HG02798 (cell line): ENCODE measurements around the gene JAZF1.

Experiments
- ATAC-seq: cut with Tn5 transposase; IDR thresholded peaks from one replicate; pipeline ENCODE4 v1.9.1; 2021; ENCODE audit warnings: mild to moderate bottlenecking; ENCODE audit not compliant: unreplicated experiment, poor library complexity

The JAZF1 gene

DNA sequence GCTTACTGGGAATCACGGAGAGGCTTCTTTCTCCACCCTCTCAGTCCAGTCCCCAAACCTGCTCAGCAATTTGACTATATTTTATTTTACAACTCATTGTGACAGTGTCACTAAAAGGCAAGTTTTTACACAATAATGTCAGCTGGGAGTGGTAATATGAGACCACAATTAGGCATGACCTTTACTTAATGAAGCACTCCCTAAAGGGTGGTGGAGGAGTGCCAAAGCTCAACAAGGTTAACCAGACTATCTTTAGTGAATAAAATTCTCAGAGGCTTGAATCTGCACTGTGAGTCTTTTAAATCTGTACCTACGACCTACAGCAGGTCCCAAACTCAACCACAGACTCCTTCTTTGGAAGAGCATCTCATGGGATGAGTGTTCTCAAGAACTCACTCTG, 225.0 kb downstream of the JAZF1 start:
- no peak for ATAC-seq

DNA sequence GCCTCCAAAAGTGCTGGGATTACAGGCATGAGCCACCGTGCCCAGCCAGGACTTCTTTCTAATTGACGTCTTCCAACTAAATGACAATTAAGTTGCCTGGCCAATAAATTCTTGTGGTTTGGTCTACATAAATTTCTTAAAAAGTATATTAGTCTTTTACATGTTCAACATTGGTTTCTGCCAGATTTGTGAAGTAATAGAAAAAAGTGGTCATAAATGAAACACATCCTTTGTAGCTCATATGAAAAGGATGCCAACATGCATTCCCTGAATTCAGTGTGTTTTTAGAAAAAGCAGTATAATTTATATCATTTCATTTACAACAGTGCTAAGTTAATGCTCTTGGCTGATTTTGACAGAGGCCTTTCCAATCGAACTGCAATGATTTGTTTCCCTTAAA, 225.6 kb downstream of the JAZF1 start:
- no peak for ATAC-seq

DNA sequence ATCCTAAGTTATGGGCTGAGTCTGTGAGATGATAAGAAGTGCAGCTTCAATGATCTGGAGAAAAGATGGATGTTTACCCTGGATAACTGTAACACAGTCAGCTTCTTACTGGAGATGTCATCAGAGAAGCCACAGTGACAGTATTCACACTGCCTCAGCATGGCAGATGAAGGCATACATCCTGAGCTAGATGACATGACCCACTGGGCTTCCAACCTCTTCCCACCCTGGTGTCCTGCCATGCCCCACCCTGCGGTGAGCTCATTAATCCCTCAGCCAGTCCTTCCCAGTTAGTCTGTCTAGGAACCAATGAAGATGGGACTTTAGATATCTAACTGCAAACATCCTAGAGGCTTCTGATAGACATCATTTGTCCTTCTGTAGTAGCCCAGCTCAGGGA, 226.8 kb downstream of the JAZF1 start:
- no peak for ATAC-seq

DNA sequence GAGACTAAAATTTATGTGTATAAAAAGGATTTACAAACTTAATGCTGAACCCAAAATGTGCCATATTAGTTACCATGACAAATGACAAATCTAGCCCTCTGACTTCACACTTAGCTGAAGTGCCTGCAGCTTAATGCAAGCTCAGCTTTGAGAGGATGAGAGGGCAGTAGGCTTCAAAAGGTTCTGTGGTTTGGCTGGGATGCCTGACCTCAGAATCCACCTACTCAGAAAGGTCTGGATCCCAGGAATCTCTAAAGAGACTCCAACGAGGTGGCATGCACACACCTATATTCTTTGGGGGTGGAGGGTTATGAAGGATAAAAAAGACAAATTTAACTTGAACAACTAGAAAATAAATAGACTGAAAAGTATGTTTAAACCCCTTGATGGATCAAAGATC, 227.2 kb downstream of the JAZF1 start:
- ATAC-seq: no peak

DNA sequence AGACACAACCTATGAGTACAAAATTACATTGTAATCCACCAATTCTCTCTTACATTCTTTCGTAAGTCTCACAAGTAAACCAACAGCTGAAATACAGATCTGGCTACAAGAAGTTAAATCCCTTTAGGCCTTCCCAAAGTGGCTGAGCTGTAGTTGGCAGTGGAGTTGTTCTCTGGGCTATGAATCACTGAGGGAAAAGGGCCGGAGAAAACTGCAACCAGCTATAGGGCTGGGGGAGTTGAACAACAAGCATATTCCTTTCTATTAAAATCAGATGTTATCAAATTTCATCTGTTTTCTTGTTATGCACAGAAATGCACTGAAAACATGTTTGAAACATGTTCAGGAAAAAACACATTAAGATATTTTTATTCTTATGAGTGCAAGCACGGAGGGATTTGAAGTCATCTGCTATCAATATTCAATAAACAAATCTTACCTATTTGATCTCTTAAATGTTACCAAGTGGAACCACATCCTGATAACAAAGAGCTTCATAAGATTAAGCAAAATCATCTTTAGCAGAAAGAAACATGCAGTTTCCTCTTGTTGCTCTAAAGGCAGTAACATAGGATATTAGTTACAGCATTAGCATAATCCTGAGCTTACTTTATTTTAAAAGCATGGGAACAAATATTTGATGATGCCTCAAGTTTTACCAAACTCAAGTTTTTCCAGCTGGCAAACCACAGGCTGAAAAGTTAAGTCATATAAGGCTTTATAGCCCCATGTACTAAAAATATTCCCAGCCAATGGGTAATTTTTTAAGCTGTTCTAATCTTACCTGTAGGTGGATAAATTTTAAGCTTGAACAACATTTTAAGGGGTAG, 227.9 kb downstream of the JAZF1 start:
- ATAC-seq: no peak

DNA sequence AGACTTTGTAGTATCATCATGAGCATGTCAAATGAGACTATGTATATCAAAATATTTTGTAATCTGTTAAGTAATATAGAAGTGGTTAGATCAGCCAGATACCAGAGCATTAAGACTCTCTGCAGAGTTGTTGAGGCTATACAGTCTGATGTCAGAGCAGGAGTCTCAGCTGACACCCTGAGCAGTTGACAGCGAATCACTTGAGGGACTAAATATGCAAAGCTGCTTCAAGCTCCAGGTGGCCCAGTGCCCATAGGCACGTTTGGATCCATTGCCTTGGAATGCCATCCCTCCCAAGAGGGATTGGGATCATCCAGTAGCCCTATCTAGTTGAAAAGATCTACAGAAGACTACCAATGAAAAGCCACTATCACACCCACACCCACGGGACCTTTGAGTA, 230.5 kb downstream of the JAZF1 start:
- no peak for ATAC-seq

DNA sequence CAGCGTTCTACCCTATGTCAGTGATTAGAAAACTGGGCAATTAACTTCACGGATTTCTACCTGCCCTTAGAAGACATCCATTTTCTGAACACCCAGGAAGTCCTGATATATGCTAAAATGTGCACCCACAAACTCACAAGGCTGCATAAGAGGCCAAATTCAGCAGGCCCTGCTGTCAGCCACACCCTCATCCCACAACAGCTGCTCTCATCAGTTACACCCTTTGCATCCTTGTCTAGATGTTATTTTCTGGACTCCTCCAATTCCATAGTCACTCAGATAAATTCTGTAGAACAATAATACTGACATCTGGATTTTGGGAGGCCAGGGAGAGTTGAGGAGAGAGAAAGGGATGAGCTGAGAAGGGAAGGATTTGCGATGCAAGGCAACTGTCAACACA, 231.7 kb downstream of the JAZF1 start:
- no peak for ATAC-seq

DNA sequence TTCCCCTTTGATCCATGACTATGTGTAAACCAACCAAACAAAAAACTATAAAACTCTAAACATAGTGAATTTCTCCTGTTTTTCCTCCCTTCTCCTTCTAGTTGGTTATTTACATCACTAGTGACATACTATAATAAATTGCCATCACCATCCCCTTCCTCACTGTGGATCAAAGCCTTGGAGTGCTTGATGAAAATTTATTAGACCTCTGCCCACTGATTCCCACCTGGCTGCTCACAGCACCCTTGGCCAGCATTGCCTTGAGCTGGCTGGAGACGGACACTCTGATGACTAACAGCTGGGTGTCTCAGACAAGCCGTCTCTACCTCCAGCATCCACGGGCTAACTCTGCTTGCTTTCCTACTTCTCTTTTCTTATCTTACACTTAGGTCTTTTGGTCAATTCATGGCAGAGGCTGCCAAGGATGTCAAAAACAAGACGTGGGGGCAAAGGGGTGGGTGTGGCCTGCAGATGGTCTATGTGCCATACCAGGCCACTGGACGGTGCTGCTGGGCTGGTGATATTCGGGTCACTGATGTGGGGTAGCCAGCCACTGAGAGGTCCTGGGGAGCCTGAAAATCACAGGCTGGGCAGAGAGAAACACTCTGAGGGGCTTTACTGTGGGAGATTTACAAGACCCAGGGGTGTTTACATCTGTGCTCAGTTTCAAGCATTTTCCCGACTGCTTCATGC, 232.9 kb downstream of the JAZF1 start:
- ATAC-seq: no peak

DNA sequence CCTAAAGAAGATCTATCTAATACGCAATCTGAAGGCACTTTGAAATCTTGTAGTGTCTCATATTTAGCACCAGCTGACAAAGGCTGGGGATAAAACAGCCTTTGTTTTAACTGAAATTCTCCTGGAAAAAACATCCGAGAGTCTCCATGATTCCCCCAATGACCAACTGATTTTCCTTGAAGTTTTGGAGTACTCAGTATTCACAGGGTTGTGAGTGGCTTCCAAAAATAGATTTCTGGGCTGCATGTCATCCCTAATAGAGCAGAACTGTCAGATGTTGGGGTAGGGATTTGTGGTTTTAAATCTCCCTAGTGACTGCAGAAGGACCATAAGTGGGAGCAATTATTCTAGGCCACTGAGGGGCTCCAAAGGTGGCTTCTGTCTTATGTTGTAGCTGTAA, 234.2 kb downstream of the JAZF1 start:
- no peak for ATAC-seq

DNA sequence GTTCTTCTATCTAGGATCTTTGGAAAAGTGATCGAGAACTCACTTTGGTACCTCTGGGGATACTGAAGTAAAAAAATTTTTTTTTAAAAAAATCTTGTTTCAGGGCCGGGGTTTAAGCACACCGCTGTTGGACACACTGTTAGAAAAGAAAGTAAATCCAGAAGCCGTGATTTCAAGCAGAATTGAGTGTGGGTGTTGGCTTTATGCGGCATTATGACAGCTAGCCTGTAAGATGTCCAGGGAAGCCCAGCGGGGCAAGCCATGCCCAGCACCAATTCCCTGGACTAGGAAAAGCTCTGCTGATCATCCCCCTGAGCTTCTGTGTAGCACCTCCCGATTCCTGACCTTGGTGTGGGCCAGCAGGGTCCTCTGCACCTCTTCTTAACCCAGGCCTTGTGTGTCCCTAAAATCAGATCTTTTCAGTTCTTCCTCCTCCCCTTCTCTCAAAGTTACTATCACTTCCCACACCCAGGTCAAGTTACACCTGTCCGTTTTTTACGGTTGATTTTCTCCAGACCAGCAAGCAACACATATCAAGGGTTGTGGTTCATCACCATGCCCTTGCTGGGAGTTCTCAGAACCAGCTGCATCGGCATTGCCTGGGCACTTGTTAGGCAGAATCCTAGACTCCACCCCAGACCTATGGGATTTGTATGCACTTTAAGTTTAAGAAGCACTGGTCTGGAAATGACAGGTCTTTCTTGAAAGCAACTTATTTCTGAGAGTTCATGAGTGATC, 235.4 kb downstream of the JAZF1 start:
- ATAC-seq: no peak

DNA sequence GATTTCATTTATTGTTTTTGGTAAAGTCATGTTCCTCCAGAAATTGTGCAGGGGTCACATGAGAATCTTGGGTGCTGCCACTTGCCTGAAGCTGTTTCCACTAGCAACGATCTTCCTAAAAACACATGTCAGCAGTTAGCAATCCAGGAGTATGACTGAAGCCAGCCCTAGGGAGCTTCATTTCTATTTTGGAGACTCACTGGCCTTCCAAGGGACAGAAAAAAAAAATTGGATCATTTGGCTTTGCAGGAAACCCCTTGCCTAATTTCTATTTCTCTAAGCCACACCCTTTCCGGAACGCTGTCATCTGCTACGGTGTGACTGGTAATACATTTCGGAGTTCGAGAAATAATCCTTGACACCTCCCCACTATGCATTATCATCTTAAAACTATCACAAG, 236.0 kb downstream of the JAZF1 start:
- no peak for ATAC-seq

DNA sequence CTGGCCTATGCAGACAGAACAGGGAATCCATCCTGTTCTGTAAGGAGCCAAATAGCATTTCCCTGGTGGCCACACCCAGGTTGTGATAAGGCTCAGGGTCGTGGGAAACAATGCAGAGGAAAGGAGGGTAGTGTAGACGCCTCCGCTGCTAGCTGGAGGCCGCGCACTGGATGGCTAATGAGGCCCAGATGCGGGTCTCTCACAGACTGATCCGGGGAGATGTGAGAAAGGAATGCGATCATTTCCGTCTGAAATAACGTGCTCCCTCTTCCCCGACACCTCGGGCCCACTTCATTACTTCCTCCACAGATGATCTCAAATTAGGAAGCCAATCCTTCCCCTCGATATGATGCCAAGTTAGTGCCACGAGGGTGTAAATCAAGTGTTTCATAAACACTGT, 237.4 kb downstream of the JAZF1 start:
- ATAC-seq: no peak

DNA sequence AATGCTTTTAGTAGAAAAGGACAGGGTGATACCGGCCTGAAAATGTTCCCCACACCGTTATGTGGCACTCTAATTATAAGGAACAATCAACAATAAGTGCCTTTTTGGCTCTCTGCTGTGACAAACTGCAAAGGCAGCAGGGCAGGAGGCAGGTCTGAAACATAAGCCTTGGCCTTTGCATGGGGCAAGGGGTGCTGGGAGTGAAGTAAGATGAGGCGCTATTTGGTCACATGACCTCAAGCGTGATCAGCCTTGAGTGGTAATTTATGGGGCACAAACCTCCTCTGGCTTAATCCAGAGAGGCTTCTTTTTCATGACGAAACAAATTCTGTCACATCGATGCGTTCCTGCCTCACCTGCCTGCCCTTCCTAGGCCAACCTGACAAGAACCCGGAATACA, 237.9 kb downstream of the JAZF1 start:
- ATAC-seq: no peak

DNA sequence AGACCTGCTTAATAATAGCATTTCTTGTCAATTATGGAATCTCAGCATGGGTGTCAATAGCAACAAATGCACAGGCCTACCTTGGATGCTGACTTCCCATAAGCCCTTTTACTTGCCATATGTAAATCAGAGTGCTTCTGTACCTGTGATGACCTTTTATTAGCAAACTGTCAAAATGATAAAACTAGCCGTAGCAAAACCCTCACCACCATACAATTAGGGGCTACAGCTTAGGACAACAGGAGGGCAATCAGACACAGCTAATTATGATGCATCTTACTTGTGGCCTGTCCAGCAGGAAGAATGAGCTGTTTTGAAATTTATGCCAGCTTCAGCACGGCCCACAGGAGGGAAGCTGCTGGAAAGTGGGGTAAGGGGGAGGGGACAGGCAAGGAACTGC, 239.1 kb downstream of the JAZF1 start:
- ATAC-seq: no peak

DNA sequence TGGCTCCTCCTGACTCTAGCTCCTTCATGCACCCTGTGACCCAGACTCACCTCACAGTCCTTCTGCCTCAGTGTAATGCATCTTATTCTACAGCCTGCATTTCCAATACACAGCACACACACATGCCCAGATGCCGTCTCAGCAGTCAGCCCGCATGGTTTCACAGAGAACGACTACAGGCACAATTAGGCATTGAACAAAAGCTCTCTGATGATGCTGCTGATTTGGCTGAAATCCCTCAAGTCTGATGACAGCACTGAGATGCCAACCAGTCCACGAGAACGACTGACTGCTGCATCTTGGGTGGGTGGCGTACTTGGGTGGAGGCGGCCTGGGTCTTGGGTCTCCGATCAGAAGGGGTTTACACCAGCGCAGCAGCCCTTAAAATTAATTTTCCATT, 240.3 kb downstream of the JAZF1 start:
- no peak for ATAC-seq

DNA sequence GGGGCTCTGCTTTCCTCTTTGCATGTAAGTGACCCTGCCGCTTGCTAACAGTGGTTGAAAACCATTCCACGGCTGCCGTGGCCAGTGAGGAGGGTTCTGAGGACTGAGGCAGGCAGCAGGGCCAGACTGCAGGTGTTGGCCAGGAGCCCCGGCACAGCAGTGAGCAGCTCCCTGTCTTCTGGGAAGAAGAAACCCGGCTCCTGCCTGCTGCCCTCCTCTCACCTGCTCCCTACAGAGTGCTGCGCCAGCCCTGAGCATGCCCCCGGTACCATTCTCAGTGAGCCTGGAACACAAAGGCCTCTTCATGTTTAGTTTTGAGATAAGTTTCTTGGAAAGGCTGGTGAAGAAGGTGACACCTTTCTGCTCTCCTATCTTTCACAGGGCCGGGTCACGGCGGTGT, 240.7 kb downstream of the JAZF1 start:
- no peak for ATAC-seq

DNA sequence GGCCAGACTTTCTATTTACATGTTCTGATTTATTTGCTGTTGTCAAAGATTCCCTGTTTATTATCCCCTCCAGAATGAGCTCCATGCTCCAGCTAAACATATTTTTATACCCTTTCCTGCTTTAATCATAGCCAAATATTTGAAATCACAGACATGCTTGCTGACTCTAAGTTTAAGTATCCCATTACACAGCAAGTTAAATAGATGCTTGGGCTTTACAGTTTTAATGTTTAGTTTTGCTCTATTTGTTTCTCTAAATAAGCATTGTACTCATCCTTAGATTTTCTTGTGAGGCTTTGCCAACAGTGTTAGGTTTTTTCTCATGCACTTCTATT, 243.9 kb downstream of the JAZF1 start:
- ATAC-seq: no peak

DNA sequence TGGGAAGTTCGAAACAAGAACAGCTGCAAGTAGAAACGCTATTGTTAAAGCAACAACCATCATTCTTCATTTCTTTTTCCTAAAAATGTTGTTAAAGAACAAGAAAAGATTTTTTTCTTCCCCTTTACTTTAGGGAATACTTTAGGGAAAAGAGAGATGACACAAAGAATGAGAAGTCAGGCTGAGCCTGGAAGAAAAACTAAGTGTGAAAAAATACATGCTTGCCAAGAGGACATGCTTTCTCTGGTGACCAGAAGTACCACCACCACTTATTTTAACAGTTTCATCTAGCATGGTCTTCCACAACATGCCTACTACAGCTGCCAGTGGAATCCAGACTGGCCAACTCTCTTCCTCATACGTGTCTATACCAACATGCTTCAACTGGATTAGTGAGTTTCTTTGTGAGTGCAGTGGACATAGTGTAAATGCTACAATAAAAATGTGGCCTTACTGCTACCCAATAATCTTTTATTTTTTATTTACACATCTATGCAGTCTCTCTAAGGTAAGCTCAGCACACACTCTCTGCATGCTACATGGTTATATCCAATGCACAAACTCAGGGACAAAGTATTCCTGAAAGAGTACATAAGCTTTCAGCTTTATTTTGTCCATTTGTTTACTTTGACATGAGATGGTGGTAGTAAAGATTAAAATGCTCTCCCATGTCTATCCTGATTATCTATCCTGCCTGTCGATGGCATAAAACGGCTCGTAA, 244.4 kb downstream of the JAZF1 start:
- ATAC-seq: no peak

DNA sequence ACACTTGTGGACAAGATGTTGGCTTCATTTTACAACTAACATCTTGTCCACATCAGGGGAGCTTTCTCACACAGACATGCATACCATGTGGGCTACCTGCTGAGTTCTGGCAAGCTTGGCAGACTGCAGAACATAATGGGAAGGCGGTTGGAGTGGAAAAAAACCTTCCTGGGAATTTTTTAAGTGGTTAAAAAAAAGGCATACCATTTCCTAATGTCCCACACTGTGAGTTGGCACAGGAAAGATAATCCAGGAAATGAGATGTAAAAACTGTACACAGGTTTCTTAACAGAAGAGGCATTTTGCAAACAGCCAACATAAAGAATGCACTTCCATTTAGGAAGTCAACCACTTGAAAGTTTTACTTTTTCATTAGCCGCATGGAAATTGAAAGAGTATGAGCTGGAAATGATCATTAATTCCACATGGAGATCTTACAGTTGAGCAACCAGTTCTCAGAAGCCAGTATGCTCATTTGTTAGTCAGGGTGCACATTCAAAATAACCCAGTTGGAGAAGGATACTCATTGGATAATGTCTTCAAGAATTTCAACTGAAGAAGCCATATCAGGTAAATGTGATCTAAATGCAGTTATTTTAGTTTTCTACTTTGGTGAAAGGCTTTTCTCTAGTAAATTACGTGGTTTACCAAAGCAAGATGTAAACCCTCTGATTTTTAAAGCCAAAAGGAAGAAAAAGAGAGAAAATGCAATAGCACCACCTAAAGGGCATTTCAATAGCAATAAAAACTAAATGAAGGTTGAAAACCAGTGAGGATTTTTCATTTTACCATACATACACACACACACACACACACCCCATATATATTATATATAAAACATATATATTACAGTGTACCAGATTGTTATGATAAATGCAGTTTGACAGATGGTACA, 246.7 kb downstream of the JAZF1 start:
- no peak for ATAC-seq

DNA sequence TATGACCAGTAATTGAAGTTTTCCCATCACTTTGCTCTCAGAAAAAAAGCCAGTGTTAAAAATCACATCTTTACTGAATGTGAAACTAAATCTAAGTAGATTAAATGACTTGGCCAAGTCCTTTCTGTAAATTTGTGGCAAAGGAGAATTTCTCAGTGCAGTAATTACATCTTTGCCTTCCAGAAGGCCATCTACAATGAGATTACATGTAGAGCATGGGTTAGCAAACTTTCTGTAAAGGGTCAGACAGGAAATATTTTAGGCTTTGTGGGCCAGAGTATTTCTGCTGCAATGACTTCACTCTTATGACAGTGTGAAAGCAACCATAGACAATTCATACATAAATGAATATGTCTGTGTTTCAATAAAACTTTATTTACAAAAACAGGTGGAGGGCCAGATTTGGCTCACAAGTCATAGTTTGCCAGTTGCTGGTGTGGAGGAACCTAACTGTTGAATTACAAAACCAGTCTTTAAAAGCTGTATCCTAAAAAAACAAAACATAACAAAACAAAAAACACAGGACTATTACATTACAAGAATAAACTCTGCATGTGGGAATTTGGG, 249.6 kb downstream of the JAZF1 start:
- ATAC-seq: no peak
